LNCAP (cell line): ENCODE results near the gene ATP6V0A1.
"Not testable (repeated sequence)": the region's sequence is repeated elsewhere in the genome, so short reads cannot be mapped to it uniquely, and the experiment has no call there.

ENCODE experiments used
- CTCF ChIP-seq: fragments of 450-650 bp; IDR thresholded peaks from 2 replicates; pipeline ENCODE4 v1.5.1; 2017; ENCODE audit warnings: mild to moderate bottlenecking

The ATP6V0A1 gene

GRCh38 chr17:42548993-42549755, 90.5 kb downstream of the ATP6V0A1 start:
- TF ChIP-seq CTCF, result no peak

- TF ChIP-seq CTCF, result not testable (repeated sequence)
These were observed 94.1 kb downstream of the ATP6V0A1 start, which contains the start of gene HSD17B1 for GRCh38 chr17:42552736-42553135. Gene HSD17B1, plus strand, starts transcription at chr17:42552923. Its CDS starts 11 bp downstream, at chr17:42552934.

- TF ChIP-seq CTCF, result no peak
These were observed 94.6 kb downstream of the ATP6V0A1 start for GRCh38 chr17:42553161-42553818.

GRCh38 chr17:42553866-42554249, 95.2 kb downstream of the ATP6V0A1 start:
- peak; percentile 46; the same call in 1 of the 2 replicates for TF ChIP-seq CTCF

- no peak for TF ChIP-seq CTCF
These were observed 95.8 kb downstream of the ATP6V0A1 start for GRCh38 chr17:42554250-42555121.

GRCh38 chr17:42555122-42555622, 96.5 kb downstream of the ATP6V0A1 start:
- TF ChIP-seq CTCF, result no peak

GRCh38 chr17:42559075-42559474, 100.4 kb downstream of the ATP6V0A1 start:
- no peak for TF ChIP-seq CTCF
